ENCODE data around the gene SHCBP1.

DNA sequence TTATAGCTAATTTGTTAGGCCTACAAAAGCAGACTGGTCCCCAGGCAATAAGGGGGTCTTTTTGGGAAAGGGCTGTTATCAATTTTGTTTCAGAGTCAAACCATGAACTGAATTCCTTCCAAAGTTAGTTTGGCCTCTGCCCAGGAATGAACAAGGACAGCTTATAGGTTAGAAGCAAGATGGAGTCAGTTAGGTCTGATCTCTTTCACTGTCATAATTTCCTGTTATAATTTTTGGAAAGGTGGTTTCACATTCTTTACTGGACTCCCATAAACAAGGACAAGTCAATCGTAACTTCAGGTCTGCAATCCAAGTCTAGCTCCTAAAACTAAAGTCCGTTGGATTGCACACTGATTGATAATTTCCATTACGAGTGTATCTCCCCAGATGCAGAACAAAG is 30.1 kb upstream of the SHCBP1 start:
- TF ChIP-seq CTCF (IDR thresholded peaks at IDR 0.05 in 4 of 5, conservative IDR thresholded peaks at IDR 0.05 in 1 of 5) (no peak), POLR2A (IDR thresholded peaks at IDR 0.05) (no peak)
